BLaER1 (cell line): ENCODE results near the gene XIRP2.
A peak's percentile ranks its signal among the peaks of the same experiment; 100 is the strongest.
"Not testable (repeated sequence)": the region's sequence is repeated elsewhere in the genome, so short reads cannot be mapped to it uniquely, and the experiment has no call there.

Source experiments
- H3K27ac ChIP-seq: shearing (Covaris generic); formaldehyde crosslinking; 2 replicates; pipeline ENCODE4 v1.8.1; 2022
- H3K27me3 ChIP-seq: shearing (Covaris generic); formaldehyde crosslinking; 2 replicates; pipeline ENCODE4 v1.8.1; 2022
- H3K36me3 ChIP-seq: shearing (Covaris generic); formaldehyde crosslinking; 2 replicates; pipeline ENCODE4 v1.8.1; 2022
- H3K4me1 ChIP-seq: shearing (Covaris generic); formaldehyde crosslinking; 2 replicates; pipeline ENCODE4 v1.8.1; 2022
- H3K4me2 ChIP-seq: shearing (Covaris generic); formaldehyde crosslinking; 2 replicates; pipeline ENCODE4 v1.8.1; 2022
- H3K4me3 ChIP-seq: shearing (Covaris generic); formaldehyde crosslinking; 2 replicates; pipeline ENCODE4 v1.8.1; 2022
- H3K9ac ChIP-seq: shearing (Covaris generic); formaldehyde crosslinking; 2 replicates; pipeline ENCODE4 v1.8.1; 2022
- H3K9me3 ChIP-seq: shearing (Covaris generic); formaldehyde crosslinking; 2 replicates; pipeline ENCODE4 v1.8.1; 2022
- H4K20me1 ChIP-seq: shearing (Covaris generic); formaldehyde crosslinking; 2 replicates; pipeline ENCODE4 v1.8.1; 2022
- Cebpa-rat ChIP-seq: shearing (Covaris generic); IDR thresholded peaks from 2 replicates; pipeline ENCODE4 v1.8.1; 2022

XIRP2 gene

GRCh38 chr2:167018590-167018989 lies 130.3 kb downstream of the XIRP2 start:
- peak overlapping the region; percentile 57 for H3K4me2 ChIP-seq
- no peaks in the 10 kb centered on the region for H3K36me3 ChIP-seq

GRCh38 chr2:167028503-167028902 lies 140.2 kb downstream of the XIRP2 start:
- peaks cover 36% of the 10 kb centered on the region for H3K9me3 ChIP-seq
- H3K4me2 ChIP-seq = no peak overlapping the region

More at GRCh38 chr2:167018590-167018989, 130.3 kb downstream of the XIRP2 start:
- Histone ChIP-seq H3K4me3 (no peak overlapping the region), H3K27me3 (no peaks in the 10 kb centered on the region), H3K9ac (no peak overlapping the region), H3K27ac (no peak overlapping the region), H3K9me3 (no peaks in the 10 kb centered on the region), H3K4me1 (peaks cover 15% of the 10 kb centered on the region), H4K20me1 (no peaks in the 10 kb centered on the region)
- no peak for TF ChIP-seq Cebpa-rat

GRCh38 chr2:167034976-167035375 lies 146.7 kb downstream of the XIRP2 start:
- not testable (repeated sequence) for H3K36me3 ChIP-seq, H3K27me3 ChIP-seq, H3K4me1 ChIP-seq, H3K4me2 ChIP-seq, H3K9ac ChIP-seq, H4K20me1 ChIP-seq, H3K4me3 ChIP-seq, H3K27ac ChIP-seq
- H3K9me3 ChIP-seq = peaks cover 40% of the 10 kb centered on the region

More at GRCh38 chr2:167028503-167028902, 140.2 kb downstream of the XIRP2 start:
- H3K9ac ChIP-seq = no peak overlapping the region
- H3K4me3 ChIP-seq = no peak overlapping the region
- H3K27me3 ChIP-seq = no peaks in the 10 kb centered on the region
- no peaks in the 10 kb centered on the region for H4K20me1 ChIP-seq
- H3K4me1 ChIP-seq = no peaks in the 10 kb centered on the region
- no peak overlapping the region for H3K27ac ChIP-seq
- no peaks in the 10 kb centered on the region for H3K36me3 ChIP-seq
- TF ChIP-seq Cebpa-rat = no peak

GRCh38 chr2:167048829-167049228 lies 160.5 kb downstream of the XIRP2 start:
- H3K4me1 ChIP-seq = no peaks in the 10 kb centered on the region
- no peaks in the 10 kb centered on the region for H3K27me3 ChIP-seq
- H3K4me2 ChIP-seq = no peak overlapping the region
- H3K36me3 ChIP-seq = no peaks in the 10 kb centered on the region
- H4K20me1 ChIP-seq = no peaks in the 10 kb centered on the region
- H3K27ac ChIP-seq = no peak overlapping the region
- TF ChIP-seq Cebpa-rat = no peak
- H3K9me3 ChIP-seq = no peaks in the 10 kb centered on the region
- no peak overlapping the region for H3K9ac ChIP-seq
- no peak overlapping the region for H3K4me3 ChIP-seq

- no peaks in the 10 kb centered on the region for H3K9me3 ChIP-seq
- H3K27ac ChIP-seq = no peak overlapping the region
- no peak overlapping the region for H3K4me3 ChIP-seq
- no peaks in the 10 kb centered on the region for H3K36me3 ChIP-seq
- no peak overlapping the region for H3K4me2 ChIP-seq
- H3K4me1 ChIP-seq = no peaks in the 10 kb centered on the region
- no peak overlapping the region for H3K9ac ChIP-seq
- TF ChIP-seq Cebpa-rat = no peak
- no peaks in the 10 kb centered on the region for H4K20me1 ChIP-seq
- H3K27me3 ChIP-seq = no peaks in the 10 kb centered on the region
Measured at GRCh38 chr2:167049659-167050058, 161.4 kb downstream of the XIRP2 start.

- Histone ChIP-seq H3K36me3 (no peaks in the 10 kb centered on the region), H3K9me3 (no peaks in the 10 kb centered on the region), H3K4me3 (no peak overlapping the region), H3K27ac (no peak overlapping the region), H3K27me3 (no peaks in the 10 kb centered on the region), H4K20me1 (no peaks in the 10 kb centered on the region), H3K9ac (no peak overlapping the region), H3K4me2 (no peak overlapping the region), H3K4me1 (no peaks in the 10 kb centered on the region)
- TF ChIP-seq Cebpa-rat = no peak
Measured at GRCh38 chr2:167052825-167053224, 164.5 kb downstream of the XIRP2 start.

- Histone ChIP-seq H3K36me3 (no peaks in the 10 kb centered on the region), H3K4me1 (no peaks in the 10 kb centered on the region), H3K4me3 (no peak overlapping the region), H3K27ac (no peak overlapping the region), H3K9me3 (no peaks in the 10 kb centered on the region), H4K20me1 (no peaks in the 10 kb centered on the region), H3K4me2 (no peak overlapping the region), H3K27me3 (no peaks in the 10 kb centered on the region), H3K9ac (no peak overlapping the region)
- no peak for TF ChIP-seq Cebpa-rat
Measured at GRCh38 chr2:167054881-167055280, 166.6 kb downstream of the XIRP2 start.

GRCh38 chr2:167057446-167057845 lies 169.2 kb downstream of the XIRP2 start:
- no peaks in the 10 kb centered on the region for H3K4me1 ChIP-seq
- H3K27ac ChIP-seq = no peak overlapping the region
- no peak overlapping the region for H3K4me3 ChIP-seq
- H3K4me2 ChIP-seq = no peak overlapping the region
- no peaks in the 10 kb centered on the region for H3K9me3 ChIP-seq
- H4K20me1 ChIP-seq = no peaks in the 10 kb centered on the region
- no peaks in the 10 kb centered on the region for H3K36me3 ChIP-seq
- no peaks in the 10 kb centered on the region for H3K27me3 ChIP-seq
- H3K9ac ChIP-seq = no peak overlapping the region
- no peak for TF ChIP-seq Cebpa-rat

GRCh38 chr2:167059173-167059572 lies 170.9 kb downstream of the XIRP2 start:
- H3K4me3 ChIP-seq = no peak overlapping the region
- H3K27ac ChIP-seq = no peak overlapping the region
- TF ChIP-seq Cebpa-rat = no peak
- H3K4me1 ChIP-seq = no peaks in the 10 kb centered on the region
- H3K27me3 ChIP-seq = no peaks in the 10 kb centered on the region
- no peaks in the 10 kb centered on the region for H4K20me1 ChIP-seq
- no peak overlapping the region for H3K4me2 ChIP-seq
- H3K9me3 ChIP-seq = no peaks in the 10 kb centered on the region
- no peak overlapping the region for H3K9ac ChIP-seq
- no peaks in the 10 kb centered on the region for H3K36me3 ChIP-seq

- no peak overlapping the region for H3K4me2 ChIP-seq
- peaks cover 7% of the 10 kb centered on the region for H3K4me1 ChIP-seq
- H3K9me3 ChIP-seq = no peaks in the 10 kb centered on the region
- no peaks in the 10 kb centered on the region for H3K27me3 ChIP-seq
- H3K27ac ChIP-seq = no peak overlapping the region
- no peak for TF ChIP-seq Cebpa-rat
- no peak overlapping the region for H3K9ac ChIP-seq
- H3K4me3 ChIP-seq = no peak overlapping the region
- H3K36me3 ChIP-seq = no peaks in the 10 kb centered on the region
- H4K20me1 ChIP-seq = no peaks in the 10 kb centered on the region
Measured at GRCh38 chr2:167069855-167070254, 181.6 kb downstream of the XIRP2 start.

- not testable (repeated sequence) for H3K27ac ChIP-seq, H3K4me2 ChIP-seq, H3K27me3 ChIP-seq, H3K9ac ChIP-seq, H3K36me3 ChIP-seq, H3K9me3 ChIP-seq, H3K4me3 ChIP-seq, H4K20me1 ChIP-seq, H3K4me1 ChIP-seq
Measured at GRCh38 chr2:167075708-167076107, 187.4 kb downstream of the XIRP2 start.

GRCh38 chr2:167098931-167099330 lies 210.7 kb downstream of the XIRP2 start:
- not testable (repeated sequence) for H3K27ac ChIP-seq, H3K4me2 ChIP-seq, H3K9me3 ChIP-seq, H3K9ac ChIP-seq, H3K4me3 ChIP-seq, H3K4me1 ChIP-seq, H4K20me1 ChIP-seq, H3K27me3 ChIP-seq, H3K36me3 ChIP-seq
